Posterior vena cava (tissue), 2 donors: Measurements from ENCODE around the gene CROCC2. TPM values are rescaled to one million over a fixed set of nuclear protein-coding genes. Genes with fewer than 3 reads are reported as not detected.
"Not testable (repeated sequence)": the region's sequence is repeated elsewhere in the genome, so short reads cannot be mapped to it uniquely, and the experiment has no call there.

Experiments
- DNase-seq: peaks from one replicate; pipeline ENCODE4 v3.0.0-alpha.2; 2020; ENCODE audit warnings: low spot score
- intact Hi-C, 2 donors: fragments of 100-400 bp; cut with DNase I; formaldehyde crosslinking; loops; one replicate each; pipeline versions ENCODE4 v1.14.1 to v1.14.2; 2022 to 2023
- total RNA-seq, 2 donors: library from RNA; stranded (reverse); fragmentation: NEBNext Ultra II Directional; extraction: Animal tissue kit (Norgen Biotek cat#: 25700); gene quantifications; one replicate each; pipeline ENCODE4 v1.2.1, GENCODE V29; 2021
- donor health status: DM: yes; HTN: yes; CAD: no.
- donor health status: DM: yes; HTN: yes; CAD: no.

The CROCC2 gene
- total RNA-seq, 2 donors from 2014 or later: 0.09 TPM; not detected in 1

- intact Hi-C loops: no loop called here
- DNase-seq: peak; percentile 60
Measured at GRCh38 chr2:240970816-240971215, 64.7 kb downstream of the CROCC2 start.

GRCh38 chr2:240972201-240972600 lies 66.1 kb downstream of the CROCC2 start:
- DNase-seq: peak; percentile 76
- intact Hi-C loops: no loop called here

DNA sequence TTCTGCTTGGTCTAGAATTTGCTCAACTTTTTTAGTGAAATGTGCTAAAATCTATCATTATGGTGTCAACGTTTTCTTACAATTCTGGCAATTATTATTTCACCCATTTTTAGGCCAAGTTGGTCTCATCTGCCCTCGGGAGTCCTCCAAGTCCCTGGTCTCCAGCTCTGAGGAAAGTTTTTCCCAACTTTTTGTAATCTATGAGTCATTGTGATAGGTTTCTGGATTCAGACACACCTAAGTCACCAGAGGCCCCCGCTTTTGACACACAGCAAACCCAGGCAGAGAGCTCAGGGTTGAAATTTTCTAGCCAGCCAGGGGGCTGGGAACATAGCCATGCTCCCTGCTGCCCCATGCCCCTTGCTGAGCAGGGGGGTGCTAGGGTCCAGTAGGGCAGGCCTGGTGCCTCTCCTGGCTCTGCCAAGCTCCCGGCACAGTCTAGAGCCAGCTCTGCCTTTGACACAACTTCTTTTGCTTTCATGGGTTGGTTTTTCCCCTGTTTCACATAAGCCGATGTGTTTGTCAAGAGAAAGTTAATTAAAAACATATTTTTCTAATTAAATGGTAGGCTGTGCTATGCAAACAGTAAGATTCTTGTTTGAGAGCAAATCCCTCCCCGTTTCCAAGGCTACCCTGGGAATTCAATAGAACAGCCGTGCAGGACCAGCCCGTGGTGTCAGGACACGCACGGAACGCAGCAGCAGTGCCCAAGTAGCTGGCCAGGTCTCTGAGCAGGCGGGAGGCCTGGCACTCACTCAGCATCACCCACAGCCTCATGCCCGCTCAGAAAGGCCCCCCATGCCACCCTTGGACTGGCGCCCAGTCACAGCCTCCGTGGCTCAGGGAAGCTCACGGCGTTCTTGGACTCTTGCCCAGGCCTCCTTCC lies 66.7 kb downstream of the CROCC2 start:
- DNase-seq: peak; percentile 75
- intact Hi-C loops: no loop called here

GRCh38 chr2:240974771-240975572 lies 68.8 kb downstream of the CROCC2 start:
- intact Hi-C loops: no loop called here
- DNase-seq: peak; percentile 58

- peak; percentile 18 for DNase-seq
- intact Hi-C loops: not testable (repeated sequence)
Measured at GRCh38 chr2:240975903-240976302, 69.8 kb downstream of the CROCC2 start.

GRCh38 chr2:240981280-240981679 lies 75.1 kb downstream of the CROCC2 start:
- DNase-seq: peak; percentile 28
- intact Hi-C loops: no loop called here

DNA sequence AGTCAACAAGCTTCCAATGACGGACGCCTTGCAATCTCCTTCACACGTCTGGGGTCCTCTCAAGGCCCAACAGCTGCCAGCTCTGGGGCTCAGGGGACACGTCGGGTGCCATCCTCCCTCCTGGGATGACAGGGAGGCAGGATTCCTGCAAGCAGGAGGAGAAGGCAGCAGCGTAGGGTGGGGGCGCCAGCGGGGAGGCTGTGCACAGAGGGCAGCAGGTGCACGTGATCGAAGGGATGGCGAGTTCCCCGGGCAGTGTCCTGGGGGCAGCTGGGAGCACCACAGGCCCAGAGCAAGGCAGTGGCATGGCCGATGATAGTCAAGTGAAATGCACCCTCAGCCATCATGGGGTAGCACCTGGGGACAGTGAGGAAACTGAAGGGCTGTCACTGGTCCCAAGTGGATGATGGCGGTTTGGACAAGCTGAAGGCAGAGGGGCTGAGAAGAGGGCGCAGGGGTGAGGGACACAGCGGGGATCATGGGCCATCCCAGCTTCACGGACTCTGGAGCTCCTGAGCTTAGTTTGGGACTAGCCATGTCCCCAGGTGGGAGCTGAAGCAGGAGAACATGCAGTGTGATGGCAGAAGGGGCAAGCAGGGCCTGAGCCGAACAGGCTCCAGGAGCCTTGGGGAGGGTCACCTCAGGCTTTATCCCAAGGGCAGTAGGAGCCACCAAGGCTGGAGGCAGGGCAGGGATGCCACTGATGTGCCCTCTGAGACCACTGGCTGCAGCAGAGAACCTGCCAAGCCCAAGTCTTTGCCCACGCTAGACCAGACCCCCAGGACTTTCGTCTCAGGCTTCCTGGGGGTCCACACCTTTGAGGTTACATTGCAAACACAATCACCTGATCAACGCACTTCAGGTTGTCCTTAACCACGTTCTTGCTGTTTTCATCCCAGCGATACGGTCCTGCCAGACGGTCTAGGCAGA lies 76.0 kb downstream of the CROCC2 start:
- peak; percentile 73 for DNase-seq
- intact Hi-C loops: no loop called here

DNA sequence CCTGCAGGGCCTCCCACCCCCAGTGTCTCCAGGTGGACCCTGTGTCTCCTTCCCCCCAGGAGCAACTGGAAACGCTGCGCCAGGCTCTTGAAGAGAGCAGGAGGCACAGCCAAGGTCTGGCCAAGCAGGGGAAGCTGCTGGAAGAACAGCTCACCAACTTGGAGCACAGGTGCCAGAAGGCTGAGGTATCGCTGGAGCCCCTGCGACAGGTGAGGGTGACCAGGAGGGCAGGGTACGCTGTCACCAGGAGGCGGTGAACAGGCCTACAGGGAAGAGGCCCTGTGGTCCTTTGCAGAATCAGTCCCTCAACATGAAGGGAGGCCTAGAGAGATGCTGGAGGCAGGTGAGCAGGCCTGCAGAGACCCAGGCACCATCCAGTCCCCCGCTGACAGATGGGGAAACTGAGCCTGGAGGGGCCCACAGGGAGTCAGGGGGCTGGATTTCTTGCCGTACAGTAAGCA lies 76.7 kb downstream of the CROCC2 start:
- peak; percentile 69 for DNase-seq
- intact Hi-C loops: no loop called here

- DNase-seq: peak; percentile 74
- intact Hi-C loops: no loop called here
Measured at GRCh38 chr2:240983361-240983995, 77.3 kb downstream of the CROCC2 start.

- peak; percentile 76 for DNase-seq
Measured at GRCh38 chr2:240983996-240984498, 77.9 kb downstream of the CROCC2 start.

GRCh38 chr2:240985881-240986786 lies 80.0 kb downstream of the CROCC2 start:
- DNase-seq: peak; percentile 79
- intact Hi-C loops: no loop called here

More at GRCh38 chr2:240983996-240984498, 77.9 kb downstream of the CROCC2 start:
- intact Hi-C loops: no loop called here

GRCh38 chr2:240986787-240987411 lies 80.8 kb downstream of the CROCC2 start:
- DNase-seq: peak; percentile 90
- intact Hi-C loops: no loop called here

DNA sequence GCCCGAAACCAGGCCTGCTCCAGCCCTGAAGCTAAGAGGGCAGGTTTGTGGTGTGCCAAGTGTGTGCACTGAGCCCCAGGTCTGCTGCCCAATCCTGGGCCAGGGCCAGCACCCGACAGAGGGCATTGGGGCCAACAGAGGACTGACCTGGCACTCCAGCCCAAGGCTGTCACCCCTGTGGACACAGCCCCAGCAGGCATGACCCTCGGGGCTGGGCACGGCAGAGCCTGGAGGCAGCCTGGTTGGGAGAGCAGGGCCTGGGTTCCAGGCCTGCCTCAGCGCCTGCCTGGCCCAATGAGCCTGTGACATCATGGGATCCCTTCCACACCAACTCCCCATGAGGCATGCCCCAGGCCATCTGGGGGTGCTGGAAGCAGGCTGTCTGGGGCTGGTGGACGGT lies 81.5 kb downstream of the CROCC2 start:
- intact Hi-C loops: no loop called here
- DNase-seq: peak; percentile 66

DNA sequence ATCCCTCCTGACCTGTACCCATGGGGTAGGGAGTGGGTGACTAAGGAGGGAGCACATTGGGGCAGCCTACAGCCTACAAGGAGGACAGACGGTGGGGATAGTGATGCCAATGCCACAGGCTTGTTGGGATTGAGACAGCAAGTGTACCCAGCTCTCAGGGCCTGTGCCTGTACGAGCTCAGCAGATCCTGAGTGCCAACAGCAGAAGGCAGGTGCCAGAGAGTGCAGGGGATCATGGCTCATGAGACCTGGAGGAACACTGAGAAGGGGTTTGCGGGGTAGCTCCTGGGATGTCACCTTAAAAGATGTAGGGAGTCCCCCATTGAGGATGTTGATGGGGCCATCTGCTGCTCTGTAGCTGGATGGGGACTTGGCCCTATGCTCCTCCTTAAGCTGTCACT lies 82.0 kb downstream of the CROCC2 start:
- intact Hi-C loops: no loop called here
- DNase-seq: peak; percentile 37

DNA sequence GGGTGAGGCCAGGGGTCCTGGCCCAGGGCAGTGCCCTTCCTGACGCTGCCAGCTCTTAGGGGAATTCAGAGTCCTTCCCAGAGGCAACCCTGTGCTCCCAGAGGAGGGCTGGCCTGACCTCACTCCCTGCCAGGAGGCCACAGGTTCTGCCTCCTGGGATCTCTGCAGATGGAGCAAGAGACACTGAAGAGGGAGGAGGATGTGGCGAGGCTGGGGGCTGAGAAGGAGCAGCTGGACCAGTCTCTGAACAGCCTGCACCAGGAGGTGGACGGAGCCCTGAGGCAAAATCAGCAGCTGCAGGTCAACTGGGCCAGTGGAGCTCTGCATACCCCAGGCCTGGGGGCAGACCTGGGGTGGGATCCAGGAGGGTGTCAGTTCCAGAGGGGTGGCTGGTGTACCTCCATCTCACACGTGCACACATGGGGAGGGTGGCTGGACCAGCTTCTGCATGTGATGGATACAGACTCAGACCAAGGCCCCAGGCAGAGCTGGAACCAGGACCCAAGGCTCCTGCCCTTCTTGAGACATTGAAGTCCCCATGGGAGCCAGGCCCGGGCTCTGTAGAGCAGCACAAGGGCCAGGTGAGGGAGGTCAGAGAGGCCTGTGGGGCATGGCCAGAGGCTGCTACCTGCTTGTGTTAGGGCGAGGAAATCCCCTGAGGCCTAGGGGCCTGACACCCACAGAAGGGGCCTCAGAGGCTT lies 82.6 kb downstream of the CROCC2 start:
- peak; percentile 50 for DNase-seq

GRCh38 chr2:240989451-240990265 lies 83.5 kb downstream of the CROCC2 start:
- intact Hi-C loops: no loop called here
- DNase-seq: peak; percentile 80

More for the DNA sequence above, 82.6 kb downstream of the CROCC2 start:
- intact Hi-C loops: no loop called here
